ENCODE data around the gene RNF220.

- TF ChIP-seq EZH2 (IDR thresholded peaks at IDR 0.05; ENCODE audit: insufficient read depth, poor library complexity, severe bottlenecking) = no peak
- no peak for TF ChIP-seq EZH2phosphoT487 (IDR thresholded peaks at IDR 0.05; ENCODE audit: insufficient read depth, low read depth)
These were observed 141.5 kb downstream of the RNF220 start for GRCh38 chr1:44546403-44547053.
